Measurements from ENCODE around the gene AUTS2.

The AUTS2 gene

GRCh38 chr7:69862413-69863064 is 264.3 kb downstream of the AUTS2 start:
- Histone ChIP-seq H2AFZ (ENCODE audit: low read depth, low read length, severe bottlenecking) (no peak overlapping the region), H3K79me2 (ENCODE audit: insufficient read depth, low read length) (no peaks in the 10 kb centered on the region; the same call in 1 of the 2 replicates), H3K27ac (ENCODE audit: low read depth, low read length) (no peak overlapping the region), H3K4me3 (ENCODE audit: insufficient read depth, low read length, poor library complexity, severe bottlenecking) (no peak overlapping the region), H3K36me3 (ENCODE audit: low read length) (no peaks in the 10 kb centered on the region), H4K20me1 (ENCODE audit: low read depth, low read length) (peaks cover 19% of the 10 kb centered on the region; the same call in 1 of the 2 replicates), H3K4me2 (ENCODE audit: low read depth, low read length, poor library complexity, severe bottlenecking) (no peak overlapping the region), H3K27me3 (ENCODE audit: low read length) (no peaks in the 10 kb centered on the region), H3K9ac (ENCODE audit: low read length) (no peak overlapping the region), H3K9me2 (replicated peaks; ENCODE audit: insufficient read depth, low read length) (no peaks in the 10 kb centered on the region), H3K9me3 (ENCODE audit: insufficient read depth, low read length) (no peaks in the 10 kb centered on the region), H3F3A (ENCODE audit: insufficient read depth) (no peaks in the 10 kb centered on the region)
- TF ChIP-seq EZH2phosphoT487 (conservative IDR thresholded peaks at IDR 0.05; ENCODE audit: low read length) (no peak), CTCF (IDR thresholded peaks at IDR 0.05; ENCODE audit: insufficient read depth, low read length, poor library complexity, severe bottlenecking) (no peak)

- no peak for TF ChIP-seq CTCF (IDR thresholded peaks at IDR 0.05; ENCODE audit: insufficient read depth, low read length, poor library complexity, severe bottlenecking)
- no peak for TF ChIP-seq EZH2phosphoT487 (conservative IDR thresholded peaks at IDR 0.05; ENCODE audit: low read length)
- no peaks in the 10 kb centered on the region for H3K27me3 ChIP-seq (ENCODE audit: low read length)
- H3K27ac ChIP-seq (ENCODE audit: low read depth, low read length), result no peak overlapping the region
- H3K36me3 ChIP-seq (ENCODE audit: low read length), result no peaks in the 10 kb centered on the region
- H3K4me2 ChIP-seq (ENCODE audit: low read depth, low read length, poor library complexity, severe bottlenecking), result no peak overlapping the region
- no peaks in the 10 kb centered on the region for H3K9me2 ChIP-seq (replicated peaks; ENCODE audit: insufficient read depth, low read length)
- no peaks in the 10 kb centered on the region; the same call in 1 of the 2 replicates for H3K79me2 ChIP-seq (ENCODE audit: insufficient read depth, low read length)
- H3K4me3 ChIP-seq (ENCODE audit: insufficient read depth, low read length, poor library complexity, severe bottlenecking), result no peak overlapping the region
- H3F3A ChIP-seq (ENCODE audit: insufficient read depth), result no peaks in the 10 kb centered on the region
- no peak overlapping the region for H3K9ac ChIP-seq (ENCODE audit: low read length)
- H3K9me3 ChIP-seq (ENCODE audit: insufficient read depth, low read length), result no peaks in the 10 kb centered on the region
- no peak overlapping the region for H2AFZ ChIP-seq (ENCODE audit: low read depth, low read length, severe bottlenecking)
- peaks cover 14% of the 10 kb centered on the region; the same call in 1 of the 2 replicates for H4K20me1 ChIP-seq (ENCODE audit: low read depth, low read length)
Measured at GRCh38 chr7:69864274-69864673, 266.0 kb downstream of the AUTS2 start.

GRCh38 chr7:69864822-69865221 is 266.5 kb downstream of the AUTS2 start:
- Histone ChIP-seq H3K9ac (ENCODE audit: low read length) (no peak overlapping the region), H3K27ac (ENCODE audit: low read depth, low read length) (no peak overlapping the region), H3K27me3 (ENCODE audit: low read length) (no peaks in the 10 kb centered on the region), H2AFZ (ENCODE audit: low read depth, low read length, severe bottlenecking) (no peak overlapping the region), H3K9me3 (ENCODE audit: insufficient read depth, low read length) (no peaks in the 10 kb centered on the region), H3K79me2 (ENCODE audit: insufficient read depth, low read length) (peaks cover 3% of the 10 kb centered on the region; the same call in 1 of the 2 replicates), H3K36me3 (ENCODE audit: low read length) (no peaks in the 10 kb centered on the region), H4K20me1 (ENCODE audit: low read depth, low read length) (peaks cover 11% of the 10 kb centered on the region; the same call in 1 of the 2 replicates), H3K4me2 (ENCODE audit: low read depth, low read length, poor library complexity, severe bottlenecking) (no peak overlapping the region), H3K9me2 (replicated peaks; ENCODE audit: insufficient read depth, low read length) (no peaks in the 10 kb centered on the region), H3F3A (ENCODE audit: insufficient read depth) (no peaks in the 10 kb centered on the region), H3K4me3 (ENCODE audit: insufficient read depth, low read length, poor library complexity, severe bottlenecking) (no peak overlapping the region)
- TF ChIP-seq EZH2phosphoT487 (conservative IDR thresholded peaks at IDR 0.05; ENCODE audit: low read length), result no peak
- no peak for TF ChIP-seq CTCF (IDR thresholded peaks at IDR 0.05; ENCODE audit: insufficient read depth, low read length, poor library complexity, severe bottlenecking)

Data from SU-DHL-6 (cell line).